Breast epithelium (tissue), 3 donors: ENCODE data around the gene FIBCD1.

Experiments
- CTCF ChIP-seq, 3 donors: fragments of 450-650 bp; IDR thresholded peaks; one replicate each; pipeline ENCODE4 v1.5.1; 2016 to 2017; ENCODE audit warnings: antibody characterized with exemption in 3 of 3, mild to moderate bottlenecking in 3 of 3, moderate library complexity in 3 of 3
- POLR2A ChIP-seq: fragments of 450-650 bp; IDR thresholded peaks from one replicate; pipeline ENCODE4 v1.6.1; 2016; ENCODE audit warnings: antibody characterized with exemption, mild to moderate bottlenecking, moderate library complexity
- POLR2AphosphoS5 ChIP-seq, 3 donors: sonication (generic); formaldehyde crosslinking; IDR thresholded peaks; one replicate each; pipeline ENCODE4 v1.6.1; 2017; ENCODE audit warnings: antibody characterized with exemption in 3 of 3

- TF ChIP-seq POLR2AphosphoS5 (IDR thresholded peaks at IDR 0.05) (no peak), POLR2A (no peak), CTCF (IDR thresholded peaks at IDR 0.05) (no peak)
Observed at GRCh38 chr9:130970855-130971254, 31.8 kb upstream of the FIBCD1 start.
